MV-4-11 (cell line): ENCODE results near the gene GNB1.
"Not testable (repeated sequence)": the region's sequence is repeated elsewhere in the genome, so short reads cannot be mapped to it uniquely, and the experiment has no call there.

Source experiments
- DNase-seq: peaks from one replicate; lab custom pipeline; 2025; lab: John Stamatoyannopoulos, UW

Gene GNB1

GRCh38 chr1:1761504-1762376 lies 129.1 kb downstream of the GNB1 start:
- DNase-seq: no peak

DNA sequence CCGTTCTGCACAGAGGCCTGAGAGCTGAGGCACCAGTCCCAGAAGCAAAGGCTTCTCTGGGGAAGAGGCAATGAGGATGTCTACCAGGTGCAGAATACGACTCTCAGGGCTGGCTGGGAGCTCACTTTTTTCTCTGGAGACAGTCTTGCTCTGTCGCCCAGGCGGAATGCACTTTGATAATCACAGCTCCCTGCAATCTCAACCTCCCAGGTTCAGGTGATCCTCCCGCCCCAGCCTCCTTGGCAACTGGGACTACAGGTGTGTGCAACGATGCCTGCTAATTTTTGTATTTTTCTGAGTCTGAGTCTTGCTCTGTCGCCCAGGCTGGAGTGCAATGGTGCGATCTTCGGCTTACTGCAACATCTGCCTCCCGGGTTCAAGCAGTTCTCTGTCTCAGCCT lies 130.2 kb downstream of the GNB1 start:
- no peak for DNase-seq

DNA sequence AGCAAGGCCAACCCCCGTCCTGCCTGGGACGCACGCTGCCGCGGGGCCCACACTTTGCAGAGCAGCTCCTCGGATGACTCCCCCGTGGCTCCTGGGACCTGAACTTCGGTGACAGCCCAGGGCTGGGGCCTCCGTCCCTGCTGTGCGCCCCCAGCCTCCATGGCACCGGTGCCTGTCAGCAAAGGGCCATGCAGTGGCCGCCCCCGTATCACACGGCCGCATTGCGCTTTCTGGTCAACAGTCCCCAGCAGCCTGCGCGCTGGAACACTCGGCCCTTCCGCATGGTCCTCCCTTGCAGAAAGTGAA lies 130.6 kb downstream of the GNB1 start:
- no peak for DNase-seq

DNA sequence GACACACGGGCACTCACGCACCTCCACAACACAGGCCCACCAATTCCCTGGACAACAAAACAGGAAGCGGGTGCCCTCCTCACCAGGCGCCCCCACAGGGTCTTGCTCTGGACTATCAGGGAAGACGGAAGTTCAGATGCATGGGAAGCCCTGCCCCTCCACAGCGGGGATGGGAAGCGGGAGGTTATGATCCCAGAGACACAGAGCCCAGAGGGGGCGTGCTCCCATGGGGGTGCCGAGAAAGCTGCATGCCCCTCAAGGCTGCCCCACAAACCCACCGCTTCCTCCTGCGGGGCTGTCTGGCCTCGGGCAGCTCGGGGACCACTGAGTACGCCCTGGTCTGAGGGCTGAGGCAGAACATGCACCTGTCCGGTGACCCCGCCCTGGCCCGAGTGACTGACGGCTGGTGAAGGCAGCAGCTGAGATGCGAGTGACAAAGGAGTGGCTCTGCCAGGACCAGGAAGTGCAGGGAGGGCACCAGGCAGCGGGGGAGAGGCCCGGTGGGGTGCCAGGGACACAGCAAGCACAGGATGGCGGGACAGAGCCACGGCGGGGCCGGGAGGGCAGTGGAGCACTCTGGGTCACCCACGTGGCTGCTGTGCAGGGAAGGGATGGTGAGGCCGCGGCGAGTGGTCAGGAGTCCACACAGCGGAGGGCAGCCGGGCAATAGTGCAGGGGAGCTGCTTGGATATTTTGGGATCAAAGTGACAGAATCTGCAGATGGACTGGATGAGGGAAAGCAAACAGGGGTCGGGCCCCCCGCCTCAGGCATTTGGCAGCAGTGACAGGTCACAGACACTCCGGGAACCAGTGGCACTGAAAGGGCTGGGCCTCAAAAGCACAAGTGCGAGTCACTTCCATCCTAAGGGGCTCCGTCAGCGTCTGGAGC lies 131.2 kb downstream of the GNB1 start:
- DNase-seq: no peak

GRCh38 chr1:1758692-1759455 lies 132.0 kb downstream of the GNB1 start:
- no peak for DNase-seq

- DNase-seq: no peak
These were observed 132.7 kb downstream of the GNB1 start for GRCh38 chr1:1758059-1758621.

DNA sequence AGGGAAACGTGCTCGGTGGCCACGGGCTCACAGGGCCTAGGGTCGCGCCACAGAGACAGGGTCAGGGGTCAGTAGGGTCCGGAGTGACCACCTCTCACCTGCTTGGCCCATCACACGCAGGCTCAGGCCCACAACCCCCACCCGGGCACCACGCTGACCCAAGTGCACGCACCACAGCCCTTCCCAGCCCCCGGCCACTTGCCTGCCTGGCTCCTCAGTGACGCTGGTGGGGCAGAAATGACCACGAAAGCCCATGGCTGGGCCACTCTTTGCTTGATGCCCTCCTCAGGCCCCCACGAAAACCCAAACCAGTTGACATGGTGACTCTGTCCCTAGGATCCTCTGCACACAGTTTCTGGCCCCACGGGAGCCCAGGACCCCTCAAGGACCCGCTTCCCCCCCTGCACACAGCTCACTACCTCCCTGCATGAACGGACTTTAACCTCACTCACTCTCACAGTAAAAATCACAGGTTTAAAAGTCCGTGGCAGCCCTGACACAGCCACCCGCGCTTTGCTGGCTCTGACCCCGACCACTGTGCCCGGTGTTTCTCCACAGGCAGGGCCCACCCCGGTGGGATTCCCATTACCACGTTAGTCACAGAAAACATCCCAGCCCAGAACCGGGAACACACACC lies 133.3 kb downstream of the GNB1 start:
- no peak for DNase-seq

- DNase-seq: no peak
These were observed 134.0 kb downstream of the GNB1 start for GRCh38 chr1:1756661-1757421.

DNA sequence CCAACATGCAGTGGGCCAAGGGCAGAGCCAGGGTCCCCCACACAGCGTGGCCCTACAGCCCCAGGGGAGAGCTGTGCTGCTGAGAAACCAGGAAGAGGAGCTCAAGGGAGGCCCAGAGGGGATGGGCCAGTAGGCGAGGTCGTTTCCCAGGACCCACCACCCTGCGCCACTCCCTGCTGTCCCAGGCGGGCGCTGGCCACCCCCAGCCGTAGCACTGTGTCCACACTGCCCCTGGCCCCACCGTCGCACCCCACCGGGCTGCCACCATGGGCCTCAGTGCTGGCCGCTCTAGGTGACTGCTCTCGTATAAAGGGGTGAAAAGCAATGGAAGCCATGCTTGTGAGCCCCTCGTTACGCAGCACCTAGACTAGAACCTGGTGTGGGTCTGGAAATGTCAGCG lies 135.0 kb downstream of the GNB1 start:
- DNase-seq: no peak

GRCh38 chr1:1755426-1755825 lies 135.5 kb downstream of the GNB1 start:
- no peak for DNase-seq

GRCh38 chr1:1754051-1754815 lies 136.7 kb downstream of the GNB1 start:
- no peak for DNase-seq

GRCh38 chr1:1753607-1754005 lies 137.3 kb downstream of the GNB1 start:
- no peak for DNase-seq

DNA sequence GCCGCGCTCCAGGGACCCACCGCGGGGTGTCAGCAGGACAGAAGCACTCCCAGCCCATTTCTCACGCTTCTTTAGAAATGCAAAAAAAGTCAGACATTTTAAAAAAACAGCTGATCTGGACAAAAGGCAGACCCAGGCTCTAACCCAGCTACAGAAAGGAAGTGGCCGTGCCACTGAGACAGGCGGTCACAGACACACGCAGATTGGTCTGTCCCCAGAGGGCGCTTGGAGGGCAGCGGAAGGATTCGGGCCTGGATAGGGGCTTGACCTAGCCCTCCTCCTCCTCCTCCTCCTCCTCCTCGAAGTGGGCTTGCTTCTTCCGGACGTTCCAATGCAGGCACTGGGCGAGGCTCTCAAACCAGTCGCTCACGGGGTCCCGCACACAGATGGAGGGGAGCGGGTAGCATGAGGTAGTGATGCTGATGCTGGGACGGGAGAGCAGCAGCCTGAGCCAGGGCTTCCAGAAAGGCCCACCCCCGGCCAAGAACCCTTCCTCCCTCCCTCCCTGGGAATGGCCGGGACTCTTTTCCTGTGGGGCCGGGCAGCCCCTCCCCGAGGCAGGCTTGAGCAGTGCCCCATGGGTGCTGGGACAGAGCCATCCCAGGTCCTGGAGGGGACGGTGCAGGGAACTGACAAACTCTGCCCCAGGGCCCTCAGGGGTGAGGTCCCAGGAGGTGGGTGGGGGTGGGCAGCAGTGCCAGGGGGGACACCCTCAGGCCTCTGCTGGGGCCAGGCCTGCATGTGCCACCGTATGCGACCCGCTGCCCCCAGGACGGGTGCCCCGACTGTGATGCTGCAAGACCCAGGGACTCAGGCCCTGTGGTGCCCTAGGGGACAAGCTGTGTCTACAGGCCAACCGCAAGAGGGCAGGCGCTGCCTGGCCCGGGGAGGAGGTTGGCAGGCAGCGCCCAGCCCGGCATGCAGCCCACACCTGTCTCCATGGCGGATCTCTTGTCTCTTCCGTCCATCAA lies 138.0 kb downstream of the GNB1 start:
- no peak for DNase-seq

DNA sequence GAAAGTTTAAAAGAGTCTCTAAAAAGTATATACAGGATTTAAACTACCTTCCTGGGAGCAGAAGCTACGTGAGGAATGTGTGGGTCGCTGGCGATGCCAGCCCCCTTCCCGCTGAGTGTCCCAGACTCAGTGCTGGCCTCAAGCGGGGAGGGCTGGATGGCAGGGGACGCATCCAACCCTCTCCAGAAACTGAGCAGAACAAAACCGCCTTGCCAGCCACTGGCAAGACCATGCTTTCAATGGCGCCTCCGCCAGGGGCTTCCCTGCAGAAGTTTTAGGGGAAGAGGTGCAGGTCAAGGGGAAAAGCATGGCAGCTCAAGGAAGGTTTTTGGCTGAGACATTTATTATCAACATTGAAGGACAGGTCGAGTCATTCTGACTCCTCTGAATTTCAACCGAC lies 138.7 kb downstream of the GNB1 start:
- no peak for DNase-seq

GRCh38 chr1:1749941-1750340 lies 140.9 kb downstream of the GNB1 start:
- not testable (repeated sequence) for DNase-seq

GRCh38 chr1:1748686-1749321 lies 142.1 kb downstream of the GNB1 start:
- DNase-seq: no peak

- DNase-seq: not testable (repeated sequence)
These were observed 144.3 kb downstream of the GNB1 start for GRCh38 chr1:1746566-1746909.
